Mammary epithelial cell (primary cell): Measurements from ENCODE around the gene UTP11.

Source experiments
- EZH2 ChIP-seq: IDR thresholded peaks from 2 replicates; pipeline ENCODE4 v1.6.1; 2012; ENCODE audit warnings: low read length, inconsistent platforms, borderline replicate concordance
- TF ChIP-seq, protein P1 (sequence below), 2 donors: IDR thresholded peaks in 1 of 2; conservative IDR thresholded peaks in 1 of 2; 2 replicates each; pipeline ENCODE4 v1.5.1; 2011 to 2012; ENCODE audit warnings: inconsistent platforms in 2 of 2, low read length in 2 of 2, mild to moderate bottlenecking in 2 of 2, control low read depth in 1 of 2, low read depth in 1 of 2; ENCODE audit not compliant: insufficient read depth in 1 of 2; ENCODE audit errors: extremely low read depth in 1 of 2

DNA sequence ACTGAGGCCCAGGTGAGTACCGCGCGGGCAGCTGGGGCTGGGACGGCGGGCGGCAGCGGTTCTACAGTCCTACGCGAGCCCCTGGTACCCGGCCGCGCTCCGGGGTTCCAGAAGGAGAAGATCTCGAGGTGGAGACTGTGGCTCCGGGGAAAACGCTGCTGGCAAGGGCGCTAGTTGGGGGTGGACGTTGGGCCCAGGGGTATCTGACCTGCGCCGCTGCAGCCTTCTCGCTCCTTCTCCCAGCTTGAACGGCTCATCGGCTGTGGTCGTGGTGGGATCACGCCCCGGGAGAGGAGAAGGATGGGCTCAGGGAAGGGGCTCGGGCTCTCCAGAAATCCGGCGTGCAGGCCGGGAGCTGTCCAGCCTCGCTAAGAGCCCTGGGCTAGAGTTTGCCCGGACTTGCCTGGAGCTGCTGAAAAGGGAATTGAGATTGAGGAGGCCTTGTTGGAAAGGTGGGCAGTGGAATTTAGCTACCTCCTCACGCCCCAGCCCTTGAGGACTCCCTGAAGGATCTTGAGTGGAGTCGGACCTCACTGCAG lies 35.1 kb downstream of the UTP11 start:
- TF ChIP-seq EZH2 = no peak
- TF ChIP-seq, protein P1, sequence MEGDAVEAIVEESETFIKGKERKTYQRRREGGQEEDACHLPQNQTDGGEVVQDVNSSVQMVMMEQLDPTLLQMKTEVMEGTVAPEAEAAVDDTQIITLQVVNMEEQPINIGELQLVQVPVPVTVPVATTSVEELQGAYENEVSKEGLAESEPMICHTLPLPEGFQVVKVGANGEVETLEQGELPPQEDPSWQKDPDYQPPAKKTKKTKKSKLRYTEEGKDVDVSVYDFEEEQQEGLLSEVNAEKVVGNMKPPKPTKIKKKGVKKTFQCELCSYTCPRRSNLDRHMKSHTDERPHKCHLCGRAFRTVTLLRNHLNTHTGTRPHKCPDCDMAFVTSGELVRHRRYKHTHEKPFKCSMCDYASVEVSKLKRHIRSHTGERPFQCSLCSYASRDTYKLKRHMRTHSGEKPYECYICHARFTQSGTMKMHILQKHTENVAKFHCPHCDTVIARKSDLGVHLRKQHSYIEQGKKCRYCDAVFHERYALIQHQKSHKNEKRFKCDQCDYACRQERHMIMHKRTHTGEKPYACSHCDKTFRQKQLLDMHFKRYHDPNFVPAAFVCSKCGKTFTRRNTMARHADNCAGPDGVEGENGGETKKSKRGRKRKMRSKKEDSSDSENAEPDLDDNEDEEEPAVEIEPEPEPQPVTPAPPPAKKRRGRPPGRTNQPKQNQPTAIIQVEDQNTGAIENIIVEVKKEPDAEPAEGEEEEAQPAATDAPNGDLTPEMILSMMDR (conservative IDR thresholded peaks at IDR 0.05 in 1 of 2, IDR thresholded peaks at IDR 0.05 in 1 of 2; ENCODE audit: extremely low read depth in 1 of 2, insufficient read depth in 1 of 2, low read depth in 1 of 2, low read length in 2 of 2) = no peak
